Measurements from ENCODE around the gene CHRNA1. TPM values are rescaled to one million over a fixed set of nuclear protein-coding genes. Genes with fewer than 3 reads are reported as not detected.

Gene CHRNA1
- total and polyA plus RNA-seq, 9 of the 15 experiments (the other 6 are each of a cell fraction or from before 2014, with no cell fraction given), result not detected

DNA sequence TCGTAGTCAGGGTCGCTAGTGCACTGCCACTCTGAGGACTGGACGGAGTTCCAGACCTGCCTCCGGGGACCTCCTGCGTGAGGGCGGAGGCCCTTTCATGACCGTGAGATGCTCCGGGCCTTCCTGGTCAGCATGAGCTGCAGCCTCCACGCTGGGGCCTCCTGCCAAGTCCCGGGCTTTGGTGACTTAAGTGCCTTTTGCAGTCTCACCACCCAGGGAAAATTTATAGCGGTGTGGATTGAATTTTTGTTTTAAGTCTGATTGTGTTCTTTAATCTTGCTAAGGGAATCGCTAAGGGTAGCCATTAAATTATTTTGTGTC, 33.6 kb downstream of the CHRNA1 start:
- WGBS (ENCODE audit: insufficient coverage, low coverage, missing lambda C conversion rate), result 8% methylated on average over 12 of the region's 12 CpGs
- Histone ChIP-seq H3K9ac (ENCODE audit: insufficient read depth in 1 of 2, low read depth in 2 of 2, low read length in 2 of 2) (no peak overlapping the region), H3K9me3 (replicated peaks; ENCODE audit: control insufficient read depth, insufficient read depth, low read depth, low read length) (no peaks in the 10 kb centered on the region), H4K20me1 (replicated peaks; ENCODE audit: control insufficient read depth, insufficient read depth, low read length) (no peaks in the 10 kb centered on the region), H3K27ac (ENCODE audit: extremely low read depth, low read depth, low read length) (no peak overlapping the region), H2AFZ (ENCODE audit: low read depth, low read length) (no peak overlapping the region), H3K27me3 (ENCODE audit: control insufficient read depth in 2 of 2, insufficient read depth in 2 of 2, low read length in 2 of 2) (peaks cover 55 to 72% of the 10 kb centered on the region in 2 experiments), H3K4me1 (replicated peaks in 1 of 2; ENCODE audit: control insufficient read depth in 2 of 2, insufficient read depth in 2 of 2, low read length in 2 of 2) (peaks cover 0 to 9% of the 10 kb centered on the region in 2 experiments; a peak in 1 of 5 replicates), H3K4me2 (ENCODE audit: insufficient read depth, low read length) (no peak overlapping the region), H3K4me3 (no peak overlapping the region), H3K79me2 (ENCODE audit: control insufficient read depth, insufficient read depth, low read length) (no peaks in the 10 kb centered on the region), H3K9me1 (ENCODE audit: control insufficient read depth, insufficient read depth, low read length) (no peaks in the 10 kb centered on the region), H3K36me3 (ENCODE audit: control insufficient read depth, insufficient read depth, low read length) (no peaks in the 10 kb centered on the region)
- DNase-seq (ENCODE audit: extremely low read depth in 1 of 4, low spot score in 3 of 4) (no peak), ATAC-seq (no peak), FAIRE-seq (no peak)
- ChIA-PET POLR2A (interaction anchor here (0.6 kb wide), 1 partner anchor 335 kb away, joined by 4 read pairs; the partner anchor contains the start of gene SCRN3), CTCF (ENCODE audit: low intra/inter-chr PET ratio) (no interaction called here)
- TF ChIP-seq SOX6 (IDR thresholded peaks at IDR 0.05), result no peak
- TF ChIP-seq, protein P1, sequence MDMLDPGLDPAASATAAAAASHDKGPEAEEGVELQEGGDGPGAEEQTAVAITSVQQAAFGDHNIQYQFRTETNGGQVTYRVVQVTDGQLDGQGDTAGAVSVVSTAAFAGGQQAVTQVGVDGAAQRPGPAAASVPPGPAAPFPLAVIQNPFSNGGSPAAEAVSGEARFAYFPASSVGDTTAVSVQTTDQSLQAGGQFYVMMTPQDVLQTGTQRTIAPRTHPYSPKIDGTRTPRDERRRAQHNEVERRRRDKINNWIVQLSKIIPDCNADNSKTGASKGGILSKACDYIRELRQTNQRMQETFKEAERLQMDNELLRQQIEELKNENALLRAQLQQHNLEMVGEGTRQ (CRISPR knock-in tag; IDR thresholded peaks at IDR 0.05), result no peak
- in situ Hi-C loops (cut with MboI) (no loop called here), intact Hi-C loops (cut with micrococcal nuclease) (no loop called here)
- no TSS peak for BruUV-seq (replicated peaks)

DNA sequence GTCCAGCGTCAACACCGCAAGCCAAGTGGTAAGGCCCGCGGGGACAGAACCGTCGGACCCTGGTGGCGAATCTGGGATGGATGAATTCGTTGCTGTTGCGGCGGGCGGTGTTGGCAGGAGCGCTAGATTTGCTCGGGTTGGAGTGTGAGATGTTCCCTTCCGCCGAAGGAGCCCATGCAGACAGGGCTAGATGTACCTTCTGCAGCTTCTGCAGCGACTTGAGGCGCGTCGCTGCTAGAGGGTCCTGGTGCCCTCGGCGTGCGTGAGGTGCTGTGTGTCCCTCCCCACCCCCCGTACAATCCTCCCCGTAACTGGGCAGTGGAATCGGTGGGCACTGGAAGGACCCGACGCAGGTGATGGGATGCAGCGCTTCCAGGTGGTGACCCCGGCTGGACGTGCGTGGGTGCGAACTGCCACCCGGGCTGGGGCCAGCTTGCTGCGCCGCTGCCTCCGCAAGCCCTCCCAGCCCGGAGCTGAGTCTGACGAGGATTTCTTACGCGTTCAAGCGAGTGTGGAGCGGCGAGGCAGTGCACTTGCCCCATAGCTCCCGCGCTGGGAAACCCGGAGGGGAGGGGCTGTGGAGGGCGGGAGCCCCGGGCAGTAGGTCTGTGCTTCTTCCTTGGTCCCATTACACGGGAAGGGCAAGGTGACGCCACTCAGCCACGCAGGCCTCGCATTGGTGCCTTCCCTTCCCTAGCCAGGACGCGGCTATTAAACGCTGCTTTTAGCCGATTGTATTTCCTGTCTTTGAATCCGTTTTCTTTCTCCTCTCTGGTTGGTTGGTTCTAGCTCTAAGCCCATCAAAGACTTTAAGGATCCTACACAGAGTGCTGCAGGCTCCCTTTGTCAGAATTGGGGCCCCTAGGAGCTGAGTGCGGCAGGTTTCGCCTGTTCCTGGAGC, 34.2 kb downstream of the CHRNA1 start:
- no peak overlapping the region for H3K27ac ChIP-seq (ENCODE audit: extremely low read depth, low read depth, low read length)
- no peak overlapping the region for H3K9ac ChIP-seq (ENCODE audit: insufficient read depth in 1 of 2, low read depth in 2 of 2, low read length in 2 of 2)
- ChIA-PET POLR2A (interaction anchor here (0.6 kb wide), 1 partner anchor 334 kb away, joined by 4 read pairs; the partner anchor contains the start of gene SCRN3), CTCF (ENCODE audit: low intra/inter-chr PET ratio) (no interaction called here)
- no peaks in the 10 kb centered on the region for H4K20me1 ChIP-seq (replicated peaks; ENCODE audit: control insufficient read depth, insufficient read depth, low read length)
- FAIRE-seq (no peak), ATAC-seq (no peak), DNase-seq (ENCODE audit: extremely low read depth in 1 of 4, low spot score in 3 of 4) (no peak)
- H3K27me3 ChIP-seq (ENCODE audit: control insufficient read depth in 2 of 2, insufficient read depth in 2 of 2, low read length in 2 of 2), result peaks cover 54 to 70% of the 10 kb centered on the region in 2 experiments
- intact Hi-C loops (cut with micrococcal nuclease), result no loop called here
- H2AFZ ChIP-seq (ENCODE audit: low read depth, low read length), result no peak overlapping the region
- H3K36me3 ChIP-seq (ENCODE audit: control insufficient read depth, insufficient read depth, low read length), result no peaks in the 10 kb centered on the region
- H3K4me2 ChIP-seq (ENCODE audit: insufficient read depth, low read length), result no peak overlapping the region
- 27% methylated on average over 59 of the region's 59 CpGs for WGBS (ENCODE audit: insufficient coverage, low coverage, missing lambda C conversion rate)
- in situ Hi-C loops (cut with MboI), result no loop called here
- BruUV-seq (replicated peaks), result no TSS peak
- no peaks in the 10 kb centered on the region for H3K79me2 ChIP-seq (ENCODE audit: control insufficient read depth, insufficient read depth, low read length)
- H3K4me1 ChIP-seq (replicated peaks in 1 of 2; ENCODE audit: control insufficient read depth in 2 of 2, insufficient read depth in 2 of 2, low read length in 2 of 2), result peaks cover 0 to 9% of the 10 kb centered on the region in 2 experiments; a peak in 1 of 5 replicates
- no peak overlapping the region for H3K4me3 ChIP-seq
- no peaks in the 10 kb centered on the region for H3K9me3 ChIP-seq (replicated peaks; ENCODE audit: control insufficient read depth, insufficient read depth, low read depth, low read length)
- H3K9me1 ChIP-seq (ENCODE audit: control insufficient read depth, insufficient read depth, low read length), result no peaks in the 10 kb centered on the region
- TF ChIP-seq ZNF445 (CRISPR knock-in tag; IDR thresholded peaks at IDR 0.05; ENCODE audit: low read depth) (no peak), ATF2 (CRISPR knock-in tag; IDR thresholded peaks at IDR 0.05) (no peak), E2F5 (CRISPR knock-in tag; IDR thresholded peaks at IDR 0.05) (no peak), HNRNPK (IDR thresholded peaks at IDR 0.05; ENCODE audit: low read depth, low read length, poor library complexity, severe bottlenecking) (no peak), ZBTB5 (IDR thresholded peaks at IDR 0.05) (no peak)

All from K562 (cell line).